Sigmoid colon (tissue), 7 donors: ENCODE measurements around the gene SMCO1. TPM values are rescaled to one million over a fixed set of nuclear protein-coding genes. Genes with fewer than 3 reads are reported as not detected.

ENCODE experiments used
- DNase-seq: peaks from one replicate; pipeline ENCODE4 v3.0.0-alpha.2; 2019
- H3K27ac ChIP-seq, 4 donors: fragments of 200-600 bp; sonication (generic); one replicate each; pipeline ENCODE4 v1.5.1; 2016 to 2019; ENCODE audit warnings: mild to moderate bottlenecking in 1 of 4
- H3K27me3 ChIP-seq, 3 donors: fragments of 200-600 bp; sonication (generic); one replicate each; pipeline ENCODE4 v1.5.1; 2019; ENCODE audit warnings: mild to moderate bottlenecking in 1 of 3
- H3K36me3 ChIP-seq, 4 donors: fragments of 200-600 bp; sonication (generic); one replicate each; pipeline ENCODE4 v1.5.1; 2016 to 2019
- H3K4me1 ChIP-seq, 4 donors: fragments of 200-600 bp; sonication (generic); one replicate each; pipeline ENCODE4 v1.5.1; 2017 to 2019
- H3K4me3 ChIP-seq, 4 donors: fragments of 200-600 bp; sonication (generic); one replicate each; pipeline ENCODE4 v1.5.1; 2017 to 2019; ENCODE audit warnings: mild to moderate bottlenecking in 2 of 4, moderate library complexity in 1 of 4
- H3K9me3 ChIP-seq, 4 donors: fragments of 200-600 bp in 3 of 4; sonication (generic) in 3 of 4; one replicate each; pipeline versions ENCODE4 v1.5.1 to v1.6.1; 2013 to 2019
- EP300 ChIP-seq, 4 donors: sonication (generic); formaldehyde crosslinking; IDR thresholded peaks; one replicate each; pipeline ENCODE4 v1.6.1; 2017; ENCODE audit warnings: antibody characterized with exemption in 4 of 4
- POLR2A ChIP-seq, 2 donors: fragments of 450-650 bp; IDR thresholded peaks; one replicate each; pipeline ENCODE4 v1.6.1; 2016; ENCODE audit warnings: antibody characterized with exemption in 2 of 2, mild to moderate bottlenecking in 2 of 2, moderate library complexity in 2 of 2
- POLR2AphosphoS5 ChIP-seq, 4 donors: sonication (generic); formaldehyde crosslinking; IDR thresholded peaks; one replicate each; pipeline ENCODE4 v1.6.1; 2017; ENCODE audit warnings: antibody characterized with exemption in 4 of 4
- WGBS, 2 donors: extraction: QIAGEN DNeasy Blood & Tissue Kit; methylation state at CpG; one replicate each; pipeline ENCODE4 v1.1.7; 2013; 5-methylcytosine and 5-hydroxymethylcytosine counted together
- intact Hi-C: fragments of 100-400 bp; cut with DNase I; formaldehyde crosslinking; loops from one replicate; pipeline ENCODE4 v1.15.1; 2023
- polyA plus RNA-seq, 3 donors: library from polyadenylated mRNA; stranded (reverse); fragments of 200-250 nt; gene quantifications; one replicate each; pipeline ENCODE4 v1.2.3, GENCODE V29; 2013
- total RNA-seq, 4 donors: library from RNA; depleted of rRNA; stranded (reverse); fragments of >200 nt; gene quantifications; one replicate each; pipeline ENCODE4 v1.1.0, GENCODE V29; 2016
- TF ChIP-seq, protein P1 (sequence below), 4 experiments: fragments of 450-650 bp in 3 of 4; fragments of 200-600 bp in 1 of 4; IDR thresholded peaks; one replicate each; pipeline ENCODE4 v1.5.1; 2016 to 2019; ENCODE audit warnings: antibody characterized with exemption in 4 of 4, mild to moderate bottlenecking in 3 of 4, moderate library complexity in 2 of 4
- donor health status: healthy with polysubstance abuse.
- donor health status: Bipolar disorder and iron deficiency.
- donor health status: healthy.

The SMCO1 gene
- total and polyA plus RNA-seq, 7 donors = not detected

DNA sequence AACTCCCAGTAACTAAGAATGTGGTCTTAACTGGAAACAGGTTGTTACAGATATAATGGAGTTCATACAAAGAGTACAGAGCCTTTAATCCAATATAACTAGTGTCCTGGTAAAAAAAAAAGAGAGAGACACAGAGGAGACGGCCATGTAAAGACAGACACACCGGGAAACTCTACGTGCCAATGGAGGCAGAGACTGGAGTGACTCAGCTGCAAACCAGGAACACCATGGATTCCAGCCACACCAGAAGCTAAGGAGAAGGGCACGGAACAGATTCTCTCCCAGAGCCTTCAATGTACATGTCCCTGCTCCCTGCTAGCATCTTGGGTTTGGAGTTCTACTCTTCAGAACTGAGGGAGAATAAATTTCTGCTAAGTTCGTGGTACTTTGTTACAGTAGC lies 16.1 kb downstream of the SMCO1 start:
- no peak for DNase-seq
- Histone ChIP-seq H3K4me3 (no peak overlapping the region), H3K4me1 (peaks cover 0 to 31% (median 27%) of the 10 kb centered on the region in 4 donors), H3K27ac (peak overlapping the region in 1 of 4 donors; percentile 30), H3K27me3 (no peaks in the 10 kb centered on the region), H3K36me3 (no peaks in the 10 kb centered on the region), H3K9me3 (no peaks in the 10 kb centered on the region)
- intact Hi-C loops = no loop called here
- TF ChIP-seq EP300 (IDR thresholded peaks at IDR 0.05) (no peak), POLR2AphosphoS5 (IDR thresholded peaks at IDR 0.05) (no peak)
- 87 to 95% methylated on average over 5 of the region's 5 CpGs for WGBS, 2 donors

GRCh38 chr3:196498297-196498696 lies 16.8 kb downstream of the SMCO1 start:
- no peaks in the 10 kb centered on the region for H3K27me3 ChIP-seq
- no peaks in the 10 kb centered on the region for H3K9me3 ChIP-seq
- H3K4me1 ChIP-seq = peaks cover 0 to 29% (median 25%) of the 10 kb centered on the region in 4 donors
- no peaks in the 10 kb centered on the region for H3K36me3 ChIP-seq
- TF ChIP-seq POLR2A (IDR thresholded peaks at IDR 0.05) (no peak), EP300 (IDR thresholded peaks at IDR 0.05) (no peak), POLR2AphosphoS5 (IDR thresholded peaks at IDR 0.05) (no peak)
- TF ChIP-seq, protein P1, sequence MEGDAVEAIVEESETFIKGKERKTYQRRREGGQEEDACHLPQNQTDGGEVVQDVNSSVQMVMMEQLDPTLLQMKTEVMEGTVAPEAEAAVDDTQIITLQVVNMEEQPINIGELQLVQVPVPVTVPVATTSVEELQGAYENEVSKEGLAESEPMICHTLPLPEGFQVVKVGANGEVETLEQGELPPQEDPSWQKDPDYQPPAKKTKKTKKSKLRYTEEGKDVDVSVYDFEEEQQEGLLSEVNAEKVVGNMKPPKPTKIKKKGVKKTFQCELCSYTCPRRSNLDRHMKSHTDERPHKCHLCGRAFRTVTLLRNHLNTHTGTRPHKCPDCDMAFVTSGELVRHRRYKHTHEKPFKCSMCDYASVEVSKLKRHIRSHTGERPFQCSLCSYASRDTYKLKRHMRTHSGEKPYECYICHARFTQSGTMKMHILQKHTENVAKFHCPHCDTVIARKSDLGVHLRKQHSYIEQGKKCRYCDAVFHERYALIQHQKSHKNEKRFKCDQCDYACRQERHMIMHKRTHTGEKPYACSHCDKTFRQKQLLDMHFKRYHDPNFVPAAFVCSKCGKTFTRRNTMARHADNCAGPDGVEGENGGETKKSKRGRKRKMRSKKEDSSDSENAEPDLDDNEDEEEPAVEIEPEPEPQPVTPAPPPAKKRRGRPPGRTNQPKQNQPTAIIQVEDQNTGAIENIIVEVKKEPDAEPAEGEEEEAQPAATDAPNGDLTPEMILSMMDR (IDR thresholded peaks at IDR 0.05) = no peak
- no peak overlapping the region for H3K27ac ChIP-seq
- no peak overlapping the region for H3K4me3 ChIP-seq
- 93 to 94% methylated on average over 8 of the region's 8 CpGs for WGBS, 2 donors
- DNase-seq = no peak
- intact Hi-C loops = no loop called here

DNA sequence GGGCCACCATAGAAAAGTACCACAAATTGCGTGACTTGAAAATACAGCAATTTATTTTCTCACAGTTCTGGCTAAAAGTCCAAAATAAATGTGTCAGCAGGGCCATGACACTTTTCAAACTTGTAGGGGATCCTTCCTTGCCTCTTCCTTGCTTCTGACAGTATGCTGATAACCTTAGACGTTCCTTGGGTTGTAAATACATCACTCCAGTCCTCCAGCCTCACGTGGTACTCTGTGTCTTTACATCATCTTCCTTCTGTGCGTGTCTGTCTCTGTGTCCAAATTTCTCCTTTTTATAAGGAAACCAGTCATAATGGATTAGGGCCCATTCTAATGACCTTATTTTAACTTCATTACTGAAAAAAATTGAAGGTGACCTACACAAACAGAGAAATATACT lies 19.0 kb downstream of the SMCO1 start:
- Histone ChIP-seq H3K27me3 (no peaks in the 10 kb centered on the region), H3K36me3 (no peaks in the 10 kb centered on the region), H3K4me1 (peaks cover 0 to 24% (median 20%) of the 10 kb centered on the region in 4 donors), H3K4me3 (no peak overlapping the region), H3K9me3 (no peaks in the 10 kb centered on the region), H3K27ac (no peak overlapping the region)
- 81 to 86% methylated on average over 4 of the region's 4 CpGs for WGBS, 2 donors
- no peak for TF ChIP-seq POLR2AphosphoS5 (IDR thresholded peaks at IDR 0.05)
- no peak for TF ChIP-seq EP300 (IDR thresholded peaks at IDR 0.05)
- TF ChIP-seq POLR2A (IDR thresholded peaks at IDR 0.05) = no peak
- TF ChIP-seq, protein P1 (IDR thresholded peaks at IDR 0.05) = no peak
- DNase-seq = no peak
- intact Hi-C loops = no loop called here

DNA sequence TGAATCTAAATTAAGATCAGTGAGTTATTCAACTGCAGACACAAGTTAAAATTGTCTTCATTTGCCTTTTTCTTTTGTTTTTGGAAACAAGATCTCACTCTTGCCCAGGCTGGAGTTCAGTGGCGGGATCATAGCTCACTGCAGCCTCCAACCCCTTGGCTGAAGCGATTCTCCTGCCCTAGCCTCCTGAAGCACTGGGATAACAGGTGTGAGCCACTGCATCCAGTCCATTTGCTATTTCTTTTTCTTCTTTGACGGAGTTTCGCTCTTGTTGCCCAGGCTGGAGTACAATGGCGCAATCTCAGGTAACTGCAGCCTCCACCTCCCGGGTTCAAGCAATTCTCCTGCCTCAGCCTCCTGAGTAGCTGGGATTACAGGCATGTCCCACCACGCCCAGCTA lies 21.9 kb downstream of the SMCO1 start:
- intact Hi-C loops = no loop called here

GRCh38 chr3:196492080-196492479 lies 23.1 kb downstream of the SMCO1 start:
- no peak for DNase-seq
- Histone ChIP-seq H3K36me3 (peaks cover 0 to 10% (median 4%) of the 10 kb centered on the region in 4 donors), H3K4me3 (no peak overlapping the region), H3K27ac (no peak overlapping the region), H3K4me1 (no peaks in the 10 kb centered on the region), H3K27me3 (no peaks in the 10 kb centered on the region), H3K9me3 (no peaks in the 10 kb centered on the region)
- no peak for TF ChIP-seq POLR2AphosphoS5 (IDR thresholded peaks at IDR 0.05)
- no peak for TF ChIP-seq POLR2A (IDR thresholded peaks at IDR 0.05)
- TF ChIP-seq, protein P1 (IDR thresholded peaks at IDR 0.05) = no peak
- no peak for TF ChIP-seq EP300 (IDR thresholded peaks at IDR 0.05)
- intact Hi-C loops = no loop called here
- WGBS, 2 donors = 95 to 96% methylated on average over 2 of the region's 2 CpGs

More for the DNA sequence above, 21.9 kb downstream of the SMCO1 start:
- no peak overlapping the region for H3K4me3 ChIP-seq
- no peaks in the 10 kb centered on the region for H3K36me3 ChIP-seq
- H3K27ac ChIP-seq = no peak overlapping the region
- no peak for DNase-seq
- no peaks in the 10 kb centered on the region for H3K9me3 ChIP-seq
- H3K27me3 ChIP-seq = no peaks in the 10 kb centered on the region
- H3K4me1 ChIP-seq = peaks cover 0 to 2% (median 0%) of the 10 kb centered on the region in 4 donors
- 97 to 98% methylated on average over 7 of the region's 7 CpGs for WGBS, 2 donors
- TF ChIP-seq POLR2AphosphoS5 (IDR thresholded peaks at IDR 0.05) = no peak
- TF ChIP-seq, protein P1 (IDR thresholded peaks at IDR 0.05) = no peak
- no peak for TF ChIP-seq EP300 (IDR thresholded peaks at IDR 0.05)
- no peak for TF ChIP-seq POLR2A (IDR thresholded peaks at IDR 0.05)
